Body of pancreas (tissue), 4 donors: ENCODE data around the gene TRPM3. TPM values are rescaled to one million over a fixed set of nuclear protein-coding genes. Genes with fewer than 3 reads are reported as not detected.

Experiments
- ATAC-seq: fragments of 150-250 bp; one replicate; pipeline ENCODE4 v1.9.1; 2016
- DNase-seq, 4 donors: peaks; one replicate each; pipeline ENCODE4 v3.0.0-alpha.2; 2019
- H3K27ac ChIP-seq, 4 donors: fragments of 200-600 bp; sonication (generic); 1 replicate in 3 of 4; 2 replicates in 1 of 4; pipeline versions ENCODE4 v1.5.1 to v1.6.1; 2016 to 2019; ENCODE audit warnings: mild to moderate bottlenecking in 1 of 4, mixed read lengths in 1 of 4, moderate library complexity in 1 of 4
- H3K27me3 ChIP-seq, 2 donors: fragments of 200-600 bp; sonication (generic); one replicate each; pipeline ENCODE4 v1.6.0; 2016; ENCODE audit warnings: mild to moderate bottlenecking in 1 of 2
- H3K36me3 ChIP-seq, 2 donors: fragments of 200-600 bp; sonication (generic); replicated peaks in 1 of 2; 2 replicates each; pipeline ENCODE4 v1.5.1; 2016; ENCODE audit warnings: low read depth in 2 of 2; ENCODE audit not compliant: insufficient read depth in 1 of 2
- H3K4me1 ChIP-seq: fragments of 200-600 bp; sonication (generic); one replicate; pipeline ENCODE4 v1.6.0; 2016
- H3K4me3 ChIP-seq, 2 donors: fragments of 200-600 bp; sonication (generic); 1 replicate in 1 of 2; 2 replicates in 1 of 2; pipeline ENCODE4 v1.5.1; 2016 to 2019
- H3K9me3 ChIP-seq, 3 donors: fragments of 200-600 bp; sonication (generic); 1 replicate in 2 of 3; 2 replicates in 1 of 3; pipeline ENCODE4 v1.5.1; 2016
- CTCF ChIP-seq, 7 experiments: fragments of 450-650 bp in 4 of 7; fragments of 200-600 bp in 3 of 7; sonication (generic) in 3 of 7; IDR thresholded peaks; one replicate each; pipeline ENCODE4 v1.5.1; 2016 to 2019; ENCODE audit warnings: antibody characterized with exemption in 7 of 7
- POLR2A ChIP-seq, 3 donors: fragments of 450-650 bp; IDR thresholded peaks; one replicate each; pipeline ENCODE4 v1.6.1; 2016; ENCODE audit warnings: antibody characterized with exemption in 3 of 3, mild to moderate bottlenecking in 2 of 3
- WGBS, 2 donors: methylation state at CpG; one replicate each; pipeline ENCODE4 v1.1.5; 2017; 5-methylcytosine and 5-hydroxymethylcytosine counted together
- intact Hi-C: fragments of 100-400 bp; cut with DNase I; formaldehyde crosslinking; loops from one replicate; pipeline ENCODE4 v1.15.1; 2023
- total RNA-seq, 2 donors: library from RNA; depleted of rRNA; stranded (reverse); fragments of >200 nt; gene quantifications; one replicate each; pipeline ENCODE4 v1.1.0, GENCODE V29; 2016

TRPM3 gene
- total RNA-seq, 2 donors from 2014 or later: 0.78 to 1.3 TPM

GRCh38 chr9:70753311-70753710 lies 368.1 kb downstream of the TRPM3 start:
- H3K27me3 ChIP-seq: no peaks in the 10 kb centered on the region
- ATAC-seq (no peak), DNase-seq (no peak)
- no peak overlapping the region for H3K27ac ChIP-seq
- TF ChIP-seq POLR2A (IDR thresholded peaks at IDR 0.05) (no peak), CTCF (IDR thresholded peaks at IDR 0.05) (no peak)
- intact Hi-C loops: no loop called here
- no peaks in the 10 kb centered on the region for H3K4me1 ChIP-seq
- 35 to 54% methylated on average over 4 of the region's 4 CpGs for WGBS, 2 donors
- H3K4me3 ChIP-seq: no peak overlapping the region
- no peaks in the 10 kb centered on the region for H3K9me3 ChIP-seq
- no peaks in the 10 kb centered on the region for H3K36me3 ChIP-seq

- no peak for DNase-seq
- Histone ChIP-seq H3K27ac (no peak overlapping the region), H3K4me1 (peaks cover 4% of the 10 kb centered on the region), H3K9me3 (no peaks in the 10 kb centered on the region), H3K27me3 (no peaks in the 10 kb centered on the region), H3K4me3 (no peak overlapping the region), H3K36me3 (no peaks in the 10 kb centered on the region)
- intact Hi-C loops: no loop called here
- 70 to 73% methylated on average over 2 of the region's 2 CpGs for WGBS, 2 donors
- TF ChIP-seq POLR2A (IDR thresholded peaks at IDR 0.05) (no peak), CTCF (IDR thresholded peaks at IDR 0.05) (no peak)
- ATAC-seq: no peak
These were observed 372.4 kb downstream of the TRPM3 start for GRCh38 chr9:70749066-70749465.

GRCh38 chr9:70747261-70747718 lies 374.1 kb downstream of the TRPM3 start:
- DNase-seq (peak in 1 of 4 donors; percentile 7), ATAC-seq (no peak)
- Histone ChIP-seq H3K4me1 (peaks cover 4% of the 10 kb centered on the region), H3K27ac (no peak overlapping the region), H3K36me3 (no peaks in the 10 kb centered on the region), H3K27me3 (no peaks in the 10 kb centered on the region), H3K9me3 (no peaks in the 10 kb centered on the region), H3K4me3 (no peak overlapping the region)
- 18 to 24% methylated on average over 2 of the region's 2 CpGs for WGBS, 2 donors
- TF ChIP-seq POLR2A (IDR thresholded peaks at IDR 0.05) (no peak), CTCF (IDR thresholded peaks at IDR 0.05) (no peak)
- intact Hi-C loops: no loop called here

GRCh38 chr9:70746760-70747159 lies 374.7 kb downstream of the TRPM3 start:
- ATAC-seq: no peak
- no peak overlapping the region for H3K27ac ChIP-seq

More at GRCh38 chr9:70746760-70747159, 374.7 kb downstream of the TRPM3 start:
- H3K36me3 ChIP-seq: no peaks in the 10 kb centered on the region
- no peak overlapping the region for H3K4me3 ChIP-seq
- DNase-seq: no peak
- peaks cover 4% of the 10 kb centered on the region for H3K4me1 ChIP-seq
- H3K27me3 ChIP-seq: no peaks in the 10 kb centered on the region
- no peaks in the 10 kb centered on the region for H3K9me3 ChIP-seq
- TF ChIP-seq POLR2A (IDR thresholded peaks at IDR 0.05) (no peak), CTCF (IDR thresholded peaks at IDR 0.05) (no peak)
- intact Hi-C loops: no loop called here
